ENCODE data around the gene VAV3.
"Not testable (repeated sequence)": the region's sequence is repeated elsewhere in the genome, so short reads cannot be mapped to it uniquely, and the experiment has no call there.

Gene VAV3

DNA sequence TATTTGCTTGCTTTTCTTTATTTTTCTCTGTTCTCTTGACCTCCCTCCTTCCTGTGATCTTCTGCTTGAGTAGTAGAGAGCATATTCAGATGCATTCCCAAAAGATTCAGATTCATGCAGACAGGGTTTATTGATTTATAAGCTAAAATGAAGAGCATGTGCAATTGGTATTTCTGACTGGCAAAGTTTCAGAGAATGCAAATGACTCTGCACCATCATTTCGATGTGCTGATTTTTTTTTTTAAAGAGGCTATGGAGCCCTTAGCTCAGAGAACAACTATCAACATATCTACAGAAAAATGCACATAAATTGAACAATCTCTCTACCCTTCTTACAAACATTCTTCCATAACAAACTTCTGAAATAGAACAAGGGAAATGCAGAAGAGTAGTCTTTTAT, 312.0 kb downstream of the VAV3 start:
- no peak for DNase-seq (ENCODE audit: low read depth in 2 of 2)
- TF ChIP-seq, protein P1, sequence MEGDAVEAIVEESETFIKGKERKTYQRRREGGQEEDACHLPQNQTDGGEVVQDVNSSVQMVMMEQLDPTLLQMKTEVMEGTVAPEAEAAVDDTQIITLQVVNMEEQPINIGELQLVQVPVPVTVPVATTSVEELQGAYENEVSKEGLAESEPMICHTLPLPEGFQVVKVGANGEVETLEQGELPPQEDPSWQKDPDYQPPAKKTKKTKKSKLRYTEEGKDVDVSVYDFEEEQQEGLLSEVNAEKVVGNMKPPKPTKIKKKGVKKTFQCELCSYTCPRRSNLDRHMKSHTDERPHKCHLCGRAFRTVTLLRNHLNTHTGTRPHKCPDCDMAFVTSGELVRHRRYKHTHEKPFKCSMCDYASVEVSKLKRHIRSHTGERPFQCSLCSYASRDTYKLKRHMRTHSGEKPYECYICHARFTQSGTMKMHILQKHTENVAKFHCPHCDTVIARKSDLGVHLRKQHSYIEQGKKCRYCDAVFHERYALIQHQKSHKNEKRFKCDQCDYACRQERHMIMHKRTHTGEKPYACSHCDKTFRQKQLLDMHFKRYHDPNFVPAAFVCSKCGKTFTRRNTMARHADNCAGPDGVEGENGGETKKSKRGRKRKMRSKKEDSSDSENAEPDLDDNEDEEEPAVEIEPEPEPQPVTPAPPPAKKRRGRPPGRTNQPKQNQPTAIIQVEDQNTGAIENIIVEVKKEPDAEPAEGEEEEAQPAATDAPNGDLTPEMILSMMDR (IDR thresholded peaks at IDR 0.05; ENCODE audit: low read depth, low read length) = no peak
- no peak overlapping the region for H3K4me3 ChIP-seq (replicated peaks in 1 of 2; ENCODE audit: low read depth in 2 of 2, low read length in 2 of 2)

DNA sequence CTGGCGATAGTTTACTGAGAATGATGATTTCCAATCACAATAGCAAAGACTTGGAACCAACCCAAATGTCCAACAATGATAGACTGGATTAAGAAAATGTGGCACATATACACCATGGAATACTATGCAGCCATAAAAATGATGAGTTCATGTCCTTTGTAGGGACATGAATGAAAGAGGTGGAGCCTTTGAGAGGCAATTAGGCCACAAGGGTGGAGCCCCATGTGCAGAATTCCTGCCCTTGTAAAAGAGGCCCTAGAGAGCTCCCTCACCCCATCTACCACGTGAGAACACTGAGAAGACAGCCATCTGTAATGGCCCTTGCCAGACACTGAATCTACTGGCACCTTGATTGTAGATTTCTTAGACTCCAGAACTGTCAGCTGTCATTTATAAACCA, 314.2 kb downstream of the VAV3 start:
- DNase-seq (ENCODE audit: low read depth in 2 of 2); H3K4me3 ChIP-seq (replicated peaks in 1 of 2; ENCODE audit: low read depth in 2 of 2, low read length in 2 of 2): not testable (repeated sequence)

DNA sequence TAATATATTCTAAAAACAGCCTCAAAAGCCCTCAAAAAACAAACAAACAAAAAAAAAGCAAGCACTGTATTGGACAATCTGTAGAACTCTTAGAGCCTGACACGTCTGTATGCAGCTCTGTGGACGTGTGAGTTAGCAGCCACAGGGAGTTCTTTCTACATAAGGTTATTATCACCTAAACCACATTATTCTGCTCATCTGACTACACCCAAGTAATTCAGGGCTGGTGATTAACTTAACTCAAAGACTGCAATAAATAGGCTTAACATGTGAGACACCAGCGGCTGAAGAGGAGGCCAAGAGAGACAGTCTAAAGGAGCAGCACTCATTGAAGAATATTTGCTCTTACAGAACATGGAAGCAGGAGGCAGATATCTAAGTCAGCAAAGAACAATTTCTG, 316.0 kb downstream of the VAV3 start:
- TF ChIP-seq, protein P1 (IDR thresholded peaks at IDR 0.05; ENCODE audit: low read depth, low read length) = no peak
- DNase-seq (ENCODE audit: low read depth in 2 of 2) = no peak
- H3K4me3 ChIP-seq (replicated peaks in 1 of 2; ENCODE audit: low read depth in 2 of 2, low read length in 2 of 2) = no peak overlapping the region

DNA sequence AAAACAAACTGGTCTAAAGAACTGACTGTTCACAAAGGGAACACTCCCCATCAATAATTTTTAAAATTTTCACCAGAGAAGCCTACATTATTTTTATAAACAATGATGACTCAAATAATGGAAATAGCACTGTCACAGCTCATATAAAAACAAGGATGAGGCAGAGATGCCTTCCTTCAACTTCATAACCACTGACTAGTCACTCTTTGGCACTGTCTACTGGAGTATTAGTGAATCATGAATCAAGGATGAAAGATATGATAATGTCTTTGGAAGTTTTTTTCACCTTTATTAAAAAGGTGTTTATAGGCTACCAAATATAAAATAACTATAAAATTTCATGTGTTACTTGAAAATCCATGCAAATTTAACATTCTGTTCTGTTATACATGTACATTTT, 316.9 kb downstream of the VAV3 start:
- no peak overlapping the region for H3K4me3 ChIP-seq (replicated peaks in 1 of 2; ENCODE audit: low read depth in 2 of 2, low read length in 2 of 2)
- DNase-seq (ENCODE audit: low read depth in 2 of 2) = peak; percentile 7 to 67
- TF ChIP-seq, protein P1 (IDR thresholded peaks at IDR 0.05; ENCODE audit: low read depth, low read length) = no peak

DNA sequence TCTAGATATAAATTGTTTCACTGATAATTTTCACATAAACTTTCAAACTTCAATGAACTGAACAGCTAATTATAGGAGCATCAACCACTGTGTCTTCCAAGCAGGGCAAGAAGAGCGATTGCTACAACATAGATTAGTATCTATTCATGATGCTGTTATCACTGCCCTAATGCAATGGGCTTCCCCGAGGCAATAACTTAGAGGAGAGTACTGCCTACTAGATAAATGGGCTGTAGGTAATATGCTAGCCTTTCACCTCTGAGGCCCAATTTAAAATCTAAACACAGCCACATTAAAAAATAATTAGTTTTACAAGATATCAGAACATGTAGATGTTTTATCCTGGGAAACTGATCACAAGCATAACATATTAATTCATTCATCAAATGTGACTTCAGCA, 318.0 kb downstream of the VAV3 start:
- DNase-seq (ENCODE audit: low read depth in 2 of 2) = no peak
- H3K4me3 ChIP-seq (replicated peaks in 1 of 2; ENCODE audit: low read depth in 2 of 2, low read length in 2 of 2) = no peak overlapping the region
- TF ChIP-seq, protein P1 (IDR thresholded peaks at IDR 0.05; ENCODE audit: low read depth, low read length) = no peak

DNA sequence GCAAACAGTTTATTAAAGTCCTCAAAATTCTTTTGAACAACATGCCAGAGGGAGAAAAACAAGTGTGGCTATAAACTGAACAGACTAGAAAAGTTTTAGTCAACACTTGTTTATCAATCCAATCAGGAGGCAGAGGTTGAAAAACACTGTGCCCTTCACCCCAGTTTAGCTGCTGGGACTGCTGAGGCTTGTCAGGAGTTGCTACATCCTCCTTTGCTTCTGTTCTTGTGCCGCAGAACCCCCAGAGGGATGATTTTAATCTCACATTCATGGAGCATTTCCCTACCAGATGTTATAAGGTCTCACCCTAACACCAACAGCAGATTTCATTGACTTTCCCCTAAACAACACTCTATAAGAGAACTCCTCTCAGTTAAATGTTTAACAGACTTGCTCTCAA, 321.2 kb downstream of the VAV3 start:
- H3K4me3 ChIP-seq (replicated peaks in 1 of 2; ENCODE audit: low read depth in 2 of 2, low read length in 2 of 2) = no peak overlapping the region
- TF ChIP-seq, protein P1 (IDR thresholded peaks at IDR 0.05; ENCODE audit: low read depth, low read length) = no peak
- no peak for DNase-seq (ENCODE audit: low read depth in 2 of 2)

DNA sequence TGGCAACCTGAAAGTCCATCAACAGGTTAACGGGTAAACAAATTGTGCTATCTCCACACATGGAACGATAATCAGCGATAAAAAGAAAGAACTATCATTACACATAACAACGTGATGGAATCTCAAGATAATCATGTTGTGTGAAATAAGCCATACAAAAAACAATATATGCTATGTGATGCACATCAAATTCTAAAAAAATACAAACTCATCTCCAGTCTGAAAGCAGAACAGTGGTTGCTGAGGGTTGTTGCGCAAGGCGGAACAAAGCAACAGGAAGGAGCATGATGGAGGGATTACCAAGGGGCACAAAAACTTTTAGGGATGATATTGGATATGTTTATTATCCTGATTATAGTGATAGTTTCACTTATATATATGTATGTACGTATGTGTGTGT, 324.8 kb downstream of the VAV3 start:
- no peak overlapping the region for H3K4me3 ChIP-seq (replicated peaks in 1 of 2; ENCODE audit: low read depth in 2 of 2, low read length in 2 of 2)
- TF ChIP-seq, protein P1 (IDR thresholded peaks at IDR 0.05; ENCODE audit: low read depth, low read length) = no peak
- DNase-seq (ENCODE audit: low read depth in 2 of 2) = no peak
